Neuron (in vitro differentiated cells): ENCODE results near the gene RABL2B.
"Not testable (repeated sequence)": the region's sequence is repeated elsewhere in the genome, so short reads cannot be mapped to it uniquely, and the experiment has no call there.

Source experiments
- H2AFZ ChIP-seq: one replicate; pipeline ENCODE4 v1.6.1; 2013; ENCODE audit warnings: low read depth, mild to moderate bottlenecking, inconsistent platforms, low read length, moderate library complexity
- H3K27me3 ChIP-seq: one replicate; pipeline ENCODE4 v1.6.1; 2013; ENCODE audit warnings: low read length; ENCODE audit not compliant: insufficient read depth
- H3K36me3 ChIP-seq: one replicate; pipeline ENCODE4 v1.6.1; 2013; ENCODE audit warnings: low read length; ENCODE audit not compliant: insufficient read depth
- H3K4me1 ChIP-seq: one replicate; pipeline ENCODE4 v1.6.1; 2013; ENCODE audit warnings: low read length; ENCODE audit not compliant: insufficient read depth
- H3K4me3 ChIP-seq: 2 replicates; pipeline ENCODE4 v1.5.1; 2013; ENCODE audit warnings: mild to moderate bottlenecking, low read length, moderate library complexity
- H3K9me3 ChIP-seq: one replicate; pipeline ENCODE4 v1.6.1; 2013; ENCODE audit warnings: low read length

The RABL2B gene

DNA sequence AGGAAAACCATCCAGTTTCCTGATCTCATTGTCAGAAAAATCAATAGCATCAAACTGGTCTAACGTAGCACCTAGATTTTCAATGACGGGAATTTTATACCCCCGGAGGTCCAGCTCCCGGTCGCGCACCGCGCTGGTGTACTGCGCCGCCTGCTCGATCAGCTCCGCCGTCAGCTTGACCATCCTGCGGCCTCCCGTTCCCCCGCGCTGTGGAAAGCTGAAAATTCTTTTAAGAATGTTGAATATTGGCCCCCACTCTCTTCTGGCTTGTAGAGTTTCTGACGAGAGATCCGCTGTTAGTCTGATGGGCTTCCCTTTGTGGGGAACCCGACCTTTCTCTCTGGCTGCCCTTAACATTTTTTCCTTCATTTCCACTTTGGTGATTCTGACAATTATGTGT, 28.2 kb downstream of the RABL2B start:
- H3K9me3 ChIP-seq, H3K36me3 ChIP-seq, H2AFZ ChIP-seq, H3K27me3 ChIP-seq, H3K4me3 ChIP-seq, H3K4me1 ChIP-seq: not testable (repeated sequence)

GRCh38 chr22:50749302-50750074, 33.9 kb downstream of the RABL2B start:
- not testable (repeated sequence) for H3K4me3 ChIP-seq, H3K4me1 ChIP-seq, H3K27me3 ChIP-seq, H2AFZ ChIP-seq, H3K9me3 ChIP-seq, H3K36me3 ChIP-seq

GRCh38 chr22:50748630-50749029, 34.8 kb downstream of the RABL2B start:
- not testable (repeated sequence) for H3K27me3 ChIP-seq, H2AFZ ChIP-seq, H3K9me3 ChIP-seq, H3K36me3 ChIP-seq, H3K4me3 ChIP-seq, H3K4me1 ChIP-seq

- H3K4me1 ChIP-seq, H2AFZ ChIP-seq, H3K36me3 ChIP-seq, H3K9me3 ChIP-seq, H3K4me3 ChIP-seq, H3K27me3 ChIP-seq: not testable (repeated sequence)
Measured at GRCh38 chr22:50747521-50747920, 35.9 kb downstream of the RABL2B start.

DNA sequence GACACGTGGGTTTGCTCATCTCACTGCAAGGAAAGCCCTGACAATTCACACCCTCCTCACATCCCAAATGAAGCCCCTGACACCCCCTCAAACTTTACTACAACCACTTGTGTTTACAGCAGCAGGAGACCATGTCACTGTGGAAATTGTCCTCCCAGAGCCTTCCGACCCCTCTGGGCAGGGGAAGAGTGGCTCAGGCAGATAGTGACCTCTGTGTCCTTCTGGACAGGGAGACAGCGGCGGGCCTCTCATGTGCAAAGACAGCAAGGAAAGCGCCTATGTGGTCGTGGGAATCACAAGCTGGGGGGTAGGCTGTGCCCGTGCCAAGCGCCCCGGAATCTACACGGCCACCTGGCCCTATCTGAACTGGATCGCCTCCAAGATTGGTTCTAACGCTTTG, 39.0 kb downstream of the RABL2B start:
- not testable (repeated sequence) for H3K9me3 ChIP-seq

DNA sequence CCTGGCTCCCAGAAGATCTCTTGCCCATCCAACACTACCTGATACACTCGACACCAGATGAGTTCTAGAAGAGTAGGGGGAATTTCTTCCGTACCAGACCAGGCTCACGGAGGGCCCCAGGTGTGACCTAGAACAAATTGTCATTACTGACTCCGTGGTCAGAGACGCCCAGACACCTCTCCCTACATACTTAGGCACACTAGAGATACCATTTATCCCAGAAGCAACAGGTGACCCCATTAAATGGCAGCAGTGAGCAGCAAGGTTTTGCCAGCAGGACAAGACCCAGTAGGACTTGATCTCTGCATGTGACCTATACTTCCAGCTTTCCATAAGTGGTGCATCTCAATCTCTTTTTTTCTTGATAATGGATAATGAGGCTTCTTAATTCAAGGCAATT, 42.7 kb downstream of the RABL2B start:
- not testable (repeated sequence) for H2AFZ ChIP-seq, H3K36me3 ChIP-seq, H3K4me3 ChIP-seq, H3K27me3 ChIP-seq, H3K4me1 ChIP-seq, H3K9me3 ChIP-seq

More for the DNA sequence above, 39.0 kb downstream of the RABL2B start:
- H3K4me3 ChIP-seq, H2AFZ ChIP-seq, H3K27me3 ChIP-seq, H3K36me3 ChIP-seq, H3K4me1 ChIP-seq: not testable (repeated sequence)

GRCh38 chr22:50739894-50740293, 43.5 kb downstream of the RABL2B start:
- no peak overlapping the region for H2AFZ ChIP-seq
- no peaks in the 10 kb centered on the region for H3K27me3 ChIP-seq
- no peak overlapping the region for H3K4me3 ChIP-seq
- H3K9me3 ChIP-seq, result no peaks in the 10 kb centered on the region
- no peaks in the 10 kb centered on the region for H3K4me1 ChIP-seq
- no peaks in the 10 kb centered on the region for H3K36me3 ChIP-seq

DNA sequence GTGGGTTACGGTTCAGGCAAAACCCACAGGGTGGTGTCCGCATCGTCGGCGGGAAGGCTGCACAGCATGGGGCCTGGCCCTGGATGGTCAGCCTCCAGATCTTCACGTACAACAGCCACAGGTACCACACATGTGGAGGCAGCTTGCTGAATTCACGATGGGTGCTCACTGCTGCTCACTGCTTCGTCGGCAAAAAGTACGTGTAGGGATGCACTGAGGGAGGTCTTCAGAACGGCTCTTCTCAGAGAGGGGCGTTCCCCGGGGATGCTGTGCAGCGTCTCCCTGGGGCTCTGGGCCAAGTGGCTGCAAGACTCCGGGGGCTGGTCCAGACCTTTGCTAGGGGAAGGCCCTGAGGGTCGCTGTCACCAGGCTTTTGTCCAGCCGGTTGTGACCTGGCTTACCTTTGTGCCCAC, 44.2 kb downstream of the RABL2B start:
- no peaks in the 10 kb centered on the region for H3K36me3 ChIP-seq
- no peak overlapping the region for H2AFZ ChIP-seq
- no peaks in the 10 kb centered on the region for H3K27me3 ChIP-seq
- H3K4me1 ChIP-seq, result no peaks in the 10 kb centered on the region
- H3K4me3 ChIP-seq, result no peak overlapping the region
- no peaks in the 10 kb centered on the region for H3K9me3 ChIP-seq

GRCh38 chr22:50738649-50739227, 44.7 kb downstream of the RABL2B start:
- H3K4me1 ChIP-seq, result no peaks in the 10 kb centered on the region
- H3K36me3 ChIP-seq, result no peaks in the 10 kb centered on the region
- H3K4me3 ChIP-seq, result no peak overlapping the region
- no peak overlapping the region for H2AFZ ChIP-seq
- no peaks in the 10 kb centered on the region for H3K9me3 ChIP-seq
- H3K27me3 ChIP-seq, result no peaks in the 10 kb centered on the region

DNA sequence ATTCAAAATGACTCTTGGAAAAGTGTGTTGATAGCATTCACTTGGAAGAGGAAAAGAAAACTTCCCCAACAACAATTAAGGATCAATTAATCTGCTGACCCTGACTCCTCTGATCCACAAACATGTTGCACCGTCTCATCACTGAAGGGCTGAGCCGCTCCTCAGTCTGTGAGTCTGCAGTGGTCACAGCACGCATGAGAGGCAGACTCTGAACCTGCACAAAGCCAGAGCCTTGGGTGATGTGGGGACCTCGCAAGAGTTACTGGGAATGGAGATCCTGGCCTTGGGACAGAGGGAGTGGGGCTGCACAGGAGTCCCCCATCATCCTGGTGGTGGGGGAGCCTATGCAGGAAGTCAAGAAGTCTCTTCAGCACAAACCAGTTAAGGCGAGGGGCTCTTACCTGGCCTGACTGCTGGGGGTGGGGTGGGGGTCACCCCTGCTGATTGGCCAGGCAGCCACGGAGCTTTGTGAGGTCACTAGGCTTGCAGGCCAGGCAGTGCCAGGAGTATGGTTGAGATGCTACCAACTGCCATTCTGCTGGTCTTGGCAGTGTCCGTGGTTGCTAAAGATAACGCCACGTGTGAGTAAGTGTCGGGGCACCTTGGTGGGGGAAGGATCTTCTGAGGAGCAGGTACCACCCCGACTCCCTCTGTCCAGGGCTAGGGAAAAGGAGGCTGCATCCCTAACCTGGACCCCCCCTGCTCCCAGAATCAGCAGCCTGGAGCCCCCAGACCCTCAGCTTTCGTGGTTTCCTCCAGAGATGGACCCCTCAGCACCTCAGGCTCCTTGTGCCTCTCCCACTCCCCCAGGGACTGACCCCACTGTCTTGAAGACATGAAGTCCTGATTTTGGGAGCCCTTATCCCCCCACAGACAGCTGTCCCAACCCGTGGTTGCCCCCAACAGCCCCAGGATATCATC, 45.4 kb downstream of the RABL2B start, which contains the start of gene ACR:
Gene ACR (plus strand): TSS at position 477 of the 921 bp plus-strand sequence. CDS start 32 bp downstream, at position 509.
- H3K27me3 ChIP-seq, result no peaks in the 10 kb centered on the region
- no peak within 1 kb of the TSS for H3K4me3 ChIP-seq
- H3K9me3 ChIP-seq, result no peaks in the 10 kb centered on the region
- no peak within 1 kb of the TSS for H2AFZ ChIP-seq
- H3K4me1 ChIP-seq, result no peaks in the 10 kb centered on the region
- no peaks in the 10 kb centered on the region for H3K36me3 ChIP-seq

GRCh38 chr22:50735739-50736030, 47.8 kb downstream of the RABL2B start:
- Histone ChIP-seq H3K4me1 (no peaks in the 10 kb centered on the region), H3K27me3 (no peaks in the 10 kb centered on the region), H2AFZ (no peak overlapping the region), H3K36me3 (no peaks in the 10 kb centered on the region), H3K4me3 (no peak overlapping the region), H3K9me3 (no peaks in the 10 kb centered on the region)

GRCh38 chr22:50734986-50735738, 48.3 kb downstream of the RABL2B start:
- H3K9me3 ChIP-seq, result no peaks in the 10 kb centered on the region
- H3K4me1 ChIP-seq, result no peaks in the 10 kb centered on the region
- no peak overlapping the region for H3K4me3 ChIP-seq
- no peaks in the 10 kb centered on the region for H3K27me3 ChIP-seq
- H2AFZ ChIP-seq, result no peak overlapping the region
- H3K36me3 ChIP-seq, result no peaks in the 10 kb centered on the region

- Histone ChIP-seq H3K4me3 (no peak overlapping the region), H2AFZ (no peak overlapping the region), H3K9me3 (no peaks in the 10 kb centered on the region), H3K27me3 (no peaks in the 10 kb centered on the region), H3K36me3 (peaks cover 4% of the 10 kb centered on the region), H3K4me1 (no peaks in the 10 kb centered on the region)
Measured at GRCh38 chr22:50734343-50734771, 49.1 kb downstream of the RABL2B start.
